ENCODE measurements around the gene TMEM132A. TPM values are rescaled to one million over a fixed set of nuclear protein-coding genes. Genes with fewer than 3 reads are reported as not detected.

TMEM132A gene
- total and polyA plus RNA-seq, 9 of the 15 experiments (the other 6 are each of a cell fraction or from before 2014, with no cell fraction given), result 0.04 to 1.1 (median 0.18) TPM; not detected in 4

DNA sequence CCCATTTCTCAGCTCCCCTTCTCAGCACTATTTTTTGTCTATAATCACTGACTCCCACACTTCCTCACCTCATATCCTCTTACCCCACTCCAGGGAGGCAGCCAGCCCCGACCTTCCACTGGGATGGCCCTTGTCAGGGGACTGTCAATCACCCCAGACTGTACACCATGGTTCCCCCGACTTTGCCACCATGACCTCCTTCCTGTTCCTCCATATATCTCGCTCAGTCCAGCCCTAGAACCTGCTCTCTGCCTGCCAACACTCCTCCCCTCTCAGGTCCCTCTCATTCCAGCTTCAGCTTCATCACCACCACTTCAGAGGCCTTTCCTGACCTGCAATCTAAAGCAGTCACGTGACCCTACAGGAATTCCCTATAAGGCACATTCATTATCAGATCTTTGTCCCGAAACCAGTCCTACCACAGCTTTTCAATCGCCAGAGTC lies 34.4 kb upstream of the TMEM132A start (continued):
- TF ChIP-seq, protein P1, sequence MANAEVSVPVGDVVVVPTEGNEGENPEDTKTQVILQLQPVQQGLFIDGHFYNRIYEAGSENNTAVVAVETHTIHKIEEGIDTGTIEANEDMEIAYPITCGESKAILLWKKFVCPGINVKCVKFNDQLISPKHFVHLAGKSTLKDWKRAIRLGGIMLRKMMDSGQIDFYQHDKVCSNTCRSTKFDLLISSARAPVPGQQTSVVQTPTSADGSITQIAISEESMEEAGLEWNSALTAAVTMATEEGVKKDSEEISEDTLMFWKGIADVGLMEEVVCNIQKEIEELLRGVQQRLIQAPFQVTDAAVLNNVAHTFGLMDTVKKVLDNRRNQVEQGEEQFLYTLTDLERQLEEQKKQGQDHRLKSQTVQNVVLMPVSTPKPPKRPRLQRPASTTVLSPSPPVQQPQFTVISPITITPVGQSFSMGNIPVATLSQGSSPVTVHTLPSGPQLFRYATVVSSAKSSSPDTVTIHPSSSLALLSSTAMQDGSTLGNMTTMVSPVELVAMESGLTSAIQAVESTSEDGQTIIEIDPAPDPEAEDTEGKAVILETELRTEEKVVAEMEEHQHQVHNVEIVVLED (CRISPR knock-in tag; IDR thresholded peaks at IDR 0.05), result no peak
- TF ChIP-seq CBFA2T2 (conservative IDR thresholded peaks at IDR 0.05) (peak; percentile 63), RBM15 (IDR thresholded peaks at IDR 0.05; ENCODE audit: insufficient read depth, low read length) (no peak), ZNF324 (CRISPR knock-in tag; IDR thresholded peaks at IDR 0.05) (no peak), MAFF (IDR thresholded peaks at IDR 0.05; ENCODE audit: low read length) (no peak), KLF1 (tag; IDR thresholded peaks at IDR 0.05) (no peak), NFIC (IDR thresholded peaks at IDR 0.05) (no peak), MBD1 (CRISPR knock-in tag; IDR thresholded peaks at IDR 0.05) (no peak), TSC22D4 (tag; IDR thresholded peaks at IDR 0.05) (no peak), CCAR2 (IDR thresholded peaks at IDR 0.05; ENCODE audit: low read depth, low read length) (no peak), ZNF695 (CRISPR knock-in tag; IDR thresholded peaks at IDR 0.05) (no peak), ZBTB8A (IDR thresholded peaks at IDR 0.05; ENCODE audit: partially characterized antibody) (no peak), SAFB (IDR thresholded peaks at IDR 0.05; ENCODE audit: borderline replicate concordance, low read depth, low read length) (no peak)
- TF ChIP-seq, protein P2, sequence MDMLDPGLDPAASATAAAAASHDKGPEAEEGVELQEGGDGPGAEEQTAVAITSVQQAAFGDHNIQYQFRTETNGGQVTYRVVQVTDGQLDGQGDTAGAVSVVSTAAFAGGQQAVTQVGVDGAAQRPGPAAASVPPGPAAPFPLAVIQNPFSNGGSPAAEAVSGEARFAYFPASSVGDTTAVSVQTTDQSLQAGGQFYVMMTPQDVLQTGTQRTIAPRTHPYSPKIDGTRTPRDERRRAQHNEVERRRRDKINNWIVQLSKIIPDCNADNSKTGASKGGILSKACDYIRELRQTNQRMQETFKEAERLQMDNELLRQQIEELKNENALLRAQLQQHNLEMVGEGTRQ (CRISPR knock-in tag; IDR thresholded peaks at IDR 0.05), result peak; percentile 78
- TF ChIP-seq, protein P3, sequence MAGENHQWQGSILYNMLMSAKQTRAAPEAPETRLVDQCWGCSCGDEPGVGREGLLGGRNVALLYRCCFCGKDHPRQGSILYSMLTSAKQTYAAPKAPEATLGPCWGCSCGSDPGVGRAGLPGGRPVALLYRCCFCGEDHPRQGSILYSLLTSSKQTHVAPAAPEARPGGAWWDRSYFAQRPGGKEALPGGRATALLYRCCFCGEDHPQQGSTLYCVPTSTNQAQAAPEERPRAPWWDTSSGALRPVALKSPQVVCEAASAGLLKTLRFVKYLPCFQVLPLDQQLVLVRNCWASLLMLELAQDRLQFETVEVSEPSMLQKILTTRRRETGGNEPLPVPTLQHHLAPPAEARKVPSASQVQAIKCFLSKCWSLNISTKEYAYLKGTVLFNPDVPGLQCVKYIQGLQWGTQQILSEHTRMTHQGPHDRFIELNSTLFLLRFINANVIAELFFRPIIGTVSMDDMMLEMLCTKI (IDR thresholded peaks at IDR 0.05; ENCODE audit: partially characterized antibody), result no peak
- TF ChIP-seq, protein P4, sequence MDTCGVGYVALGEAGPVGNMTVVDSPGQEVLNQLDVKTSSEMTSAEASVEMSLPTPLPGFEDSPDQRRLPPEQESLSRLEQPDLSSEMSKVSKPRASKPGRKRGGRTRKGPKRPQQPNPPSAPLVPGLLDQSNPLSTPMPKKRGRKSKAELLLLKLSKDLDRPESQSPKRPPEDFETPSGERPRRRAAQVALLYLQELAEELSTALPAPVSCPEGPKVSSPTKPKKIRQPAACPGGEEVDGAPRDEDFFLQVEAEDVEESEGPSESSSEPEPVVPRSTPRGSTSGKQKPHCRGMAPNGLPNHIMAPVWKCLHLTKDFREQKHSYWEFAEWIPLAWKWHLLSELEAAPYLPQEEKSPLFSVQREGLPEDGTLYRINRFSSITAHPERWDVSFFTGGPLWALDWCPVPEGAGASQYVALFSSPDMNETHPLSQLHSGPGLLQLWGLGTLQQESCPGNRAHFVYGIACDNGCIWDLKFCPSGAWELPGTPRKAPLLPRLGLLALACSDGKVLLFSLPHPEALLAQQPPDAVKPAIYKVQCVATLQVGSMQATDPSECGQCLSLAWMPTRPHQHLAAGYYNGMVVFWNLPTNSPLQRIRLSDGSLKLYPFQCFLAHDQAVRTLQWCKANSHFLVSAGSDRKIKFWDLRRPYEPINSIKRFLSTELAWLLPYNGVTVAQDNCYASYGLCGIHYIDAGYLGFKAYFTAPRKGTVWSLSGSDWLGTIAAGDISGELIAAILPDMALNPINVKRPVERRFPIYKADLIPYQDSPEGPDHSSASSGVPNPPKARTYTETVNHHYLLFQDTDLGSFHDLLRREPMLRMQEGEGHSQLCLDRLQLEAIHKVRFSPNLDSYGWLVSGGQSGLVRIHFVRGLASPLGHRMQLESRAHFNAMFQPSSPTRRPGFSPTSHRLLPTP (IDR thresholded peaks at IDR 0.05; ENCODE audit: borderline replicate concordance, extremely low read depth, insufficient read length), result no peak
- TF ChIP-seq, protein P5, sequence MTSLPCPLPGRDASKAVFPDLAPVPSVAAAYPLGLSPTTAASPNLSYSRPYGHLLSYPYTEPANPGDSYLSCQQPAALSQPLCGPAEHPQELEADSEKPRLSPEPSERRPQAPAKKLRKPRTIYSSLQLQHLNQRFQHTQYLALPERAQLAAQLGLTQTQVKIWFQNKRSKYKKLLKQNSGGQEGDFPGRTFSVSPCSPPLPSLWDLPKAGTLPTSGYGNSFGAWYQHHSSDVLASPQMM (CRISPR knock-in tag; IDR thresholded peaks at IDR 0.05), result no peak
